CD4-positive, alpha-beta memory T cell (primary cell): ENCODE data around the gene SND1. TPM values are rescaled to one million over a fixed set of nuclear protein-coding genes. Genes with fewer than 3 reads are reported as not detected.

Source experiments
- CTCF ChIA-PET: fragments of 350-600 bp; sonication (Branson Sonifier 250); formaldehyde crosslinking; loops from one replicate; lab custom pipeline; 2021; ENCODE audit warnings: inconsistent platforms; ENCODE audit not compliant: partially characterized antibody; lab: Charles Lee
- POLR2A ChIA-PET: fragments of 350-600 bp; sonication (Branson Sonifier 250); formaldehyde crosslinking; loops from one replicate; lab custom pipeline; 2021; ENCODE audit not compliant: partially characterized antibody; lab: Charles Lee
- DNase-seq, 5 donors: peaks; one replicate each; pipeline versions ENCODE4 v3.0.0 to v3.0.0-alpha.2; 2020 to 2022; ENCODE audit warnings: mixed read lengths in 1 of 5
- H3K27ac ChIP-seq: one replicate; pipeline ENCODE4 v1.7.0; 2013; ENCODE audit warnings: low read depth, low read length
- H3K27me3 ChIP-seq: 2 replicates; pipeline ENCODE4 v1.7.0; 2013; ENCODE audit warnings: mild to moderate bottlenecking, low read length, moderate library complexity; ENCODE audit not compliant: insufficient read depth
- H3K36me3 ChIP-seq: 2 replicates; pipeline ENCODE4 v1.7.0; 2013; ENCODE audit warnings: mild to moderate bottlenecking, low read length, moderate library complexity; ENCODE audit not compliant: insufficient read depth
- H3K4me1 ChIP-seq: 2 replicates; pipeline ENCODE4 v1.7.0; 2013; ENCODE audit warnings: mild to moderate bottlenecking, low read length, moderate library complexity; ENCODE audit not compliant: insufficient read depth
- H3K4me3 ChIP-seq, 2 donors: one replicate each; pipeline ENCODE4 v1.7.0; 2013; ENCODE audit warnings: low read length in 2 of 2, mild to moderate bottlenecking in 1 of 2
- H3K9me3 ChIP-seq, 2 donors: one replicate each; pipeline ENCODE4 v1.7.0; 2013; ENCODE audit warnings: low read length in 2 of 2, control low read depth in 1 of 2; ENCODE audit not compliant: control insufficient read depth in 1 of 2
- H3K27ac Mint-ChIP-seq, 7 donors: one replicate each; pipeline ENCODE4 v1.8.0; 2020 to 2021; ENCODE audit warnings: mixed read lengths in 7 of 7, mild to moderate bottlenecking in 6 of 7, inconsistent platforms in 3 of 7, moderate library complexity in 3 of 7
- H3K27me3 Mint-ChIP-seq, 2 donors: one replicate each; pipeline ENCODE4 v1.8.0; 2020 to 2021; ENCODE audit warnings: mixed read lengths in 2 of 2
- H3K36me3 Mint-ChIP-seq, 2 donors: one replicate each; pipeline ENCODE4 v1.8.0; 2020 to 2021; ENCODE audit warnings: mixed read lengths in 2 of 2, inconsistent platforms in 1 of 2, mild to moderate bottlenecking in 1 of 2
- H3K4me1 Mint-ChIP-seq, 4 donors: one replicate each; pipeline ENCODE4 v1.8.0; 2020 to 2021; ENCODE audit warnings: mixed read lengths in 4 of 4, mild to moderate bottlenecking in 1 of 4
- H3K4me3 Mint-ChIP-seq, 8 donors: one replicate each; pipeline ENCODE4 v1.8.0; 2020 to 2021; ENCODE audit warnings: mixed read lengths in 8 of 8, mild to moderate bottlenecking in 7 of 8, moderate library complexity in 6 of 8, inconsistent platforms in 3 of 8
- H3K9me3 Mint-ChIP-seq, 8 donors: one replicate each; pipeline ENCODE4 v1.8.0; 2020 to 2021; ENCODE audit warnings: mixed read lengths in 8 of 8, mild to moderate bottlenecking in 5 of 8, inconsistent platforms in 3 of 8, moderate library complexity in 1 of 8
- intact Hi-C: fragments of 100-400 bp; cut with micrococcal nuclease; formaldehyde crosslinking; loops from one replicate; pipeline ENCODE4 v1.15.1; 2023
- polyA plus RNA-seq, 2 donors: library from polyadenylated mRNA; unstranded; fragments of 300-500 nt; fragmentation: Illumina TruSeq; gene quantifications; one replicate each; pipeline ENCODE4 v1.2.3, GENCODE V29; 2021
- total RNA-seq, 2 experiments: library from RNA; stranded (reverse); gene quantifications; one replicate each; pipeline ENCODE4 v1.2.3, GENCODE V29; 2021

The SND1 gene
- total and polyA plus RNA-seq, 4 experiments from 2014 or later = 119 to 223 (median 171) TPM

DNA sequence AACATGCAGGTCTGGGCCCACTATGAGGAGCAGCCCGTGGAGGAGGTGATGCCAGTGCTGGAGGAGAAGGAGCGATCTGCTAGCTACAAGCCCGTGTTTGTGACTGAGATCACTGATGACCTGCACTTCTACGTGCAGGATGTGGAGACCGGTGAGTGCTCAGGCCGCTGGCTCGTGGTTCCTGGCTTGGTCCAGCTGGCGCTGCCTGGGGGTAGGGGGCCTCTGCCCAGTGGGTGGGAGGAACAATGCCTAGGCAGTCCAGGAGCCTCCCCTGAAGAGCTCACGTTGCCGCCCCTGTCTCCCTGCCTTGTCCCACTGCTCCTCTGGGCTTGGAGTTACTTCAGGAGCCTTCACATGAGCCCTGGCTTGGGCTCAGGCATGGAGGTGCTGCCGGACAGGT is 429.4 kb downstream of the SND1 start:
- Mint-ChIP-seq H3K36me3 (peaks cover 14 to 43% of the 10 kb centered on the region in 2 donors), H3K4me3 (no peak overlapping the region), H3K27ac (no peak overlapping the region), H3K9me3 (no peaks in the 10 kb centered on the region), H3K27me3 (no peaks in the 10 kb centered on the region), H3K4me1 (no peaks in the 10 kb centered on the region)
- Histone ChIP-seq H3K27me3 (no peaks in the 10 kb centered on the region), H3K36me3 (peaks cover 63% of the 10 kb centered on the region), H3K4me1 (no peaks in the 10 kb centered on the region), H3K27ac (no peak overlapping the region), H3K4me3 (no peak overlapping the region), H3K9me3 (no peaks in the 10 kb centered on the region)
- CTCF ChIA-PET = interaction anchor here (1.2 kb wide), 1 partner anchor 11 kb away, joined by 4 read pairs; no protein-coding TSS in a partner anchor
- DNase-seq = no peak
- POLR2A ChIA-PET = no interaction called here
- intact Hi-C loops = no loop called here

DNA sequence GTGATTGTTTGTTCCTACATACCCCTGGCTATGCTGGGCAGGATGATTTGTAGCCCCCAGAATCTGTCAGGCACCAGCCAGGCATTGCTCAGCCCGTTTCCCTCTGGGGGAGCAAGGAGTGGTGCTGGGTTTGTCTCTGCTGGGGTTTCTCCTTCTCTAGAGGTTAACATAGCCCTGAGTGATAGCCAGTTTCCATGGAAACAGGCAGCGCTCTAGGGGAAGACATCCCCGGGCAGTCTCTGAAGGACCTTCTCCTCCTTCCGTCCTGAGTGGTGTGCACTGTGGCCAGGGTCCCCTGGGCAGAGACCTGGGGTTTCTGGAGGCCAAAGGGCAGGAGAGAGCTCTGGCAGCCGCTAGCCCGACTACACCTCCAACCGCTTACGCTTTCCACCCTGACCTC is 429.8 kb downstream of the SND1 start:
- Histone ChIP-seq H3K4me1 (no peaks in the 10 kb centered on the region), H3K27ac (no peak overlapping the region), H3K9me3 (no peaks in the 10 kb centered on the region), H3K4me3 (no peak overlapping the region), H3K36me3 (peaks cover 63% of the 10 kb centered on the region), H3K27me3 (no peaks in the 10 kb centered on the region)
- POLR2A ChIA-PET = no interaction called here
- Mint-ChIP-seq H3K27me3 (no peaks in the 10 kb centered on the region), H3K4me3 (no peak overlapping the region), H3K36me3 (peaks cover 15 to 46% of the 10 kb centered on the region in 2 donors), H3K9me3 (no peaks in the 10 kb centered on the region), H3K4me1 (no peaks in the 10 kb centered on the region), H3K27ac (no peak overlapping the region)
- intact Hi-C loops = loop anchor here (1.0 kb wide), 1 partner anchor 23 kb away; no protein-coding TSS in a partner anchor
- CTCF ChIA-PET = interaction anchor here (1.2 kb wide), 1 partner anchor 11 kb away, joined by 4 read pairs; no protein-coding TSS in a partner anchor
- no peak for DNase-seq

DNA sequence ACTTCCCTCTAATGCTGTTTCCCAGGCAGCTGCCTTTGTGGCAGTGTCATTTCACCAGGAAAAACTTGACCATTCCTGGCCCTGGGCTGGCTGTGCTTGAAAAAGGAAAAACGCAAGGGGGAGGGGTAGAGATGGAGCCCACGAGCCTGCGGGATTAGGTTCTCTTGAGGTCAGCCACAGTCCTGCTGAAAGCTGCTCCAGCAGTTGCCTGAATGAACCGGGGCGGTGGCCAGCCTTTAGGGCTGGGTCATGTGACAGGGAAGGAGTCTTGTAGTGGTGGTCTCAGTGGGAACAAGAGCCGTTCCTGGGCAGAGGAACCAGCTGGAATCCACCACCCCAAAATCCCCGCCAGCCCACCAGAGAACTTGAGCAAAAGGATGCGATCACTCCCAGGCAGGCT is 430.4 kb downstream of the SND1 start:
- H3K36me3 Mint-ChIP-seq = peaks cover 21 to 52% of the 10 kb centered on the region in 2 donors
- Histone ChIP-seq H3K36me3 (peaks cover 66% of the 10 kb centered on the region), H3K9me3 (no peaks in the 10 kb centered on the region), H3K4me3 (no peak overlapping the region), H3K27ac (no peak overlapping the region), H3K27me3 (no peaks in the 10 kb centered on the region), H3K4me1 (no peaks in the 10 kb centered on the region)
- H3K4me3 Mint-ChIP-seq = no peak overlapping the region
- peaks cover 0 to 2% (median 0%) of the 10 kb centered on the region in 4 donors for H3K4me1 Mint-ChIP-seq
- H3K27ac Mint-ChIP-seq = peak overlapping the region in 1 of 7 donors; percentile 63
- CTCF ChIA-PET = no interaction called here
- POLR2A ChIA-PET = no interaction called here
- H3K9me3 Mint-ChIP-seq = no peaks in the 10 kb centered on the region
- DNase-seq = no peak
- intact Hi-C loops = loop anchor here (1.0 kb wide), 1 partner anchor 23 kb away; no protein-coding TSS in a partner anchor
- H3K27me3 Mint-ChIP-seq = no peaks in the 10 kb centered on the region

DNA sequence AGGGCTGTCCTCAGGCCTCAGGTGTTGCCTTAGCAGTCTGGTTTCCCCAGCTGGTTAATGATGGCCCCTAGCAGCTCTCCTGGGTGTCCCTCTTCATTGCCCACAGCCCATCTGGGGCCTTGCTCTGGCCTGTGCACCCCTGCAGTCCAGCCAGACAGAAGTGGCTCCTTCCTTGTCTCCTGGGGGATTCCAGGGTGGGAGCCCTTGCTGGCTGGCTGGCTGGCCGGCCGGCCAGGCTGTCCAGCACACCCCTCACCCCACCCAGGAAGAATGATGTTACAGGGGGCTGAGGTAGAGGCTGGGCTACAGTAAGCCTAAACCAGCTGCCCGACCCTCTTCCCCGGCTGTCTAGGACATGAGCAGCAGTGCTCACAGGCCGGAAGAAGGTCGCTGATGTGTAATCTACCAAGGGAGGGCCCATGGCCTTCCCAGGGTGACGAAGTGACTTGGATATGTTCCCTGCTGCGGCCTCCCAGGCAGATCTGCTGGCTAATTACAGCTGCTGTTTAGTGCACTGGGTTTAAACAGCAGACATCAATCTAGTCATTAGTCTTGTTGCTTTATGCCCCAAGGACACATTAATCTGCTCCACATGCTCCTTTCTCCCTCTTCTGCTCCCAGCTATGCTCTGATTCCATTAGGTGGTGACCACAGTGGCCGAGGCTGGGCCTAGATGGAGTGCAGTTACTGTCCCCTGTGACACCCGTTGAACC is 433.1 kb downstream of the SND1 start:
- Mint-ChIP-seq H3K4me3 (no peak overlapping the region), H3K27me3 (no peaks in the 10 kb centered on the region), H3K4me1 (peaks cover 0 to 4% (median 0%) of the 10 kb centered on the region in 4 donors), H3K27ac (peak overlapping the region in 2 of 7 donors; percentile 75 to 83), H3K36me3 (peaks cover 37 to 63% of the 10 kb centered on the region in 2 donors), H3K9me3 (no peaks in the 10 kb centered on the region)
- Histone ChIP-seq H3K27ac (no peak overlapping the region), H3K36me3 (peaks cover 69% of the 10 kb centered on the region), H3K27me3 (no peaks in the 10 kb centered on the region), H3K4me1 (no peaks in the 10 kb centered on the region), H3K4me3 (no peak overlapping the region), H3K9me3 (no peaks in the 10 kb centered on the region)
- ChIA-PET CTCF (no interaction called here), POLR2A (no interaction called here)
- intact Hi-C loops = no loop called here
- no peak for DNase-seq

DNA sequence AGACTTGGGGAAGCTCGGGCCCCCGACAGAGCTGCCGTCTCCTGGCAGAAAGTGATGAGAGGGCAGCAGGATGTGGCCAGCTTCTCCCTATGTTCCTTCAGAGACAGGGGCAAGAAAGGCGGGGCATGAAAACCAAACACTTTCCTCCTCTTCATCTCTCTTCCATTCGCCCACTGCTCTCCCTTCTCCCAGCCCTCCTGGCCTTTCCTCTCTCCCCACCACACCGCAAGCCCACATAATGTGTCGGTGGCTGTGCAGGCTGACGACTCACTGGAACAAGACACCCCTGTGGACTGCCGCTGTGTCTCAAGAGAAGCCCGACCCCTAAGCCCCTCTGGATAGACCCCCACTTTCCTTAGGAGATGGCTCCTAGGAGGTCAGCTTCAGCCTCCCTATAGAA is 438.5 kb downstream of the SND1 start:
- no peaks in the 10 kb centered on the region for H3K27me3 ChIP-seq
- Mint-ChIP-seq H3K4me3 (no peak overlapping the region), H3K27ac (peak overlapping the region in 1 of 7 donors; percentile 49), H3K27me3 (no peaks in the 10 kb centered on the region), H3K9me3 (no peaks in the 10 kb centered on the region), H3K36me3 (peaks cover 67 to 86% of the 10 kb centered on the region in 2 donors), H3K4me1 (peaks cover 0 to 4% (median 0%) of the 10 kb centered on the region in 4 donors)
- peaks cover 37% of the 10 kb centered on the region for H3K36me3 ChIP-seq
- no peaks in the 10 kb centered on the region for H3K9me3 ChIP-seq
- H3K4me3 ChIP-seq = no peak overlapping the region
- no peak overlapping the region for H3K27ac ChIP-seq
- intact Hi-C loops = no loop called here
- DNase-seq = no peak
- H3K4me1 ChIP-seq = no peaks in the 10 kb centered on the region
- ChIA-PET CTCF (interaction anchor here (1.8 kb wide), 1 partner anchor 14 kb away, joined by 4 read pairs; no protein-coding TSS in a partner anchor), POLR2A (interaction anchor here (1.0 to 1.3 kb wide), 3 partner anchors 18 to 30 kb away, joined by 3 to 4 read pairs (median 3); no protein-coding TSS in a partner anchor)

DNA sequence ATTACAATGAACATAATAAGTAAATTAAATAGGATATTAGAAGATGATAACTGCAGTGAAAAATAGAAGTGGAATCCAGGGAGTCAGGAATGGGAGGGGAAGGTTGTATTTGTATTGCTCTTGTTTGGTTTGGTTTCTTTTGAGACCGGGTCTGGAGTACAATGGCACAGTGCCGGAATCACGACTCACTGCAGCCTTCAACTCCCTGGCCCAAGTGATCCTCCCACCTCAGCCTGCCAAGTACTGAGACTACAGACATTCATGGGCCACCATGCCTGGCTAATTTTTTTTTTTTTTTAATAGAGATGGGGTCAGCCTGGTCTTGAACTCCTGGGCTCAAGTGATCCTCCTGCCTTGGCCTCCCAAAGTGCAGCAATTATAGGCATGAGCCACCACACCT is 439.1 kb downstream of the SND1 start:
- peaks cover 69 to 86% of the 10 kb centered on the region in 2 donors for H3K36me3 Mint-ChIP-seq

DNA sequence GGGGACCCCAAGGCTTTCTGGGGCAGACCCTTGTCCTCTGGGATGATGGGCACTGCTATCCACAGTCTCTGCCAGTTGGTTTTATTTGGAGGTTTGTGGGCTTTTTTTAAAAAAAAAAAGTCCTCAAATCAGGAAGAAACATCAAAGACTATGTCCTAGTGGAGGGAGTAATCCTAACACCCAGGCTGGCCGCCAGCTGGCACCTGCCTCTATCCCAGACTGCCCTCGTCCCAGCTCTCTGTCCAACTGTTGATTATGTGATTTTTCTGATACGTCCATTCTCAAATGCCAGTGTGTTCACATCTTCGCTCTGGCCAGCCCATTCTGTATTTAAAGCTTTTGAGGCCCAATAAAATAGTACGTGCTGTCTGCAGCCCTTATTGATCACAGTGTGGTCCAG is 440.2 kb downstream of the SND1 start:
- Histone ChIP-seq H3K4me1 (no peaks in the 10 kb centered on the region), H3K36me3 (peaks cover 21% of the 10 kb centered on the region), H3K9me3 (no peaks in the 10 kb centered on the region), H3K27me3 (no peaks in the 10 kb centered on the region), H3K27ac (no peak overlapping the region), H3K4me3 (no peak overlapping the region)
- ChIA-PET CTCF (interaction anchor here (0.8 to 1.5 kb wide), 2 partner anchors 11 kb away, joined by 4 to 6 read pairs; no protein-coding TSS in a partner anchor), POLR2A (no interaction called here)
- no peak overlapping the region for H3K4me3 Mint-ChIP-seq
- intact Hi-C loops = no loop called here
- H3K4me1 Mint-ChIP-seq = peaks cover 0 to 4% (median 0%) of the 10 kb centered on the region in 4 donors
- DNase-seq = no peak
- H3K27me3 Mint-ChIP-seq = no peaks in the 10 kb centered on the region
- H3K27ac Mint-ChIP-seq = peak overlapping the region in 1 of 7 donors; percentile 3
- peaks cover 75 to 85% of the 10 kb centered on the region in 2 donors for H3K36me3 Mint-ChIP-seq
- no peaks in the 10 kb centered on the region for H3K9me3 Mint-ChIP-seq

More for the DNA sequence above, 439.1 kb downstream of the SND1 start:
- Histone ChIP-seq H3K36me3 (peaks cover 32% of the 10 kb centered on the region), H3K27me3 (no peaks in the 10 kb centered on the region), H3K9me3 (no peaks in the 10 kb centered on the region), H3K27ac (no peak overlapping the region), H3K4me1 (no peaks in the 10 kb centered on the region), H3K4me3 (no peak overlapping the region)
- DNase-seq = no peak
- no peak overlapping the region for H3K4me3 Mint-ChIP-seq
- CTCF ChIA-PET = interaction anchor here (1.8 kb wide), 1 partner anchor 13 kb away, joined by 4 read pairs; no protein-coding TSS in a partner anchor
- POLR2A ChIA-PET = no interaction called here
- H3K4me1 Mint-ChIP-seq = peaks cover 0 to 4% (median 0%) of the 10 kb centered on the region in 4 donors
- intact Hi-C loops = no loop called here
- peak overlapping the region in 1 of 7 donors; percentile 25 for H3K27ac Mint-ChIP-seq
- H3K27me3 Mint-ChIP-seq = no peaks in the 10 kb centered on the region
- H3K9me3 Mint-ChIP-seq = no peaks in the 10 kb centered on the region
